Liver (tissue), 3 donors: ENCODE results near the gene HOXA1.

Source experiments
- RAD21 ChIP-seq, 2 donors: IDR thresholded peaks; 2 replicates each; pipeline ENCODE4 v1.6.1; 2016; ENCODE audit warnings: antibody characterized with exemption in 2 of 2, mild to moderate bottlenecking in 2 of 2
- REST ChIP-seq: IDR thresholded peaks from 2 replicates; pipeline ENCODE4 v1.6.1; 2016; ENCODE audit warnings: antibody characterized with exemption, mild to moderate bottlenecking
- TF ChIP-seq, protein P1 (sequence below): fragments of 150-350 bp; IDR thresholded peaks from 2 replicates; pipeline ENCODE4 v1.5.1; 2017; ENCODE audit warnings: improper control_type of control experiment, low read depth, low read length; ENCODE audit not compliant: missing input control
- donor health status: healthy.
- donor health status: healthy.

GRCh38 chr7:27139334-27140125, 43.7 kb upstream of the HOXA1 start:
- TF ChIP-seq REST = no peak
- TF ChIP-seq, protein P1, sequence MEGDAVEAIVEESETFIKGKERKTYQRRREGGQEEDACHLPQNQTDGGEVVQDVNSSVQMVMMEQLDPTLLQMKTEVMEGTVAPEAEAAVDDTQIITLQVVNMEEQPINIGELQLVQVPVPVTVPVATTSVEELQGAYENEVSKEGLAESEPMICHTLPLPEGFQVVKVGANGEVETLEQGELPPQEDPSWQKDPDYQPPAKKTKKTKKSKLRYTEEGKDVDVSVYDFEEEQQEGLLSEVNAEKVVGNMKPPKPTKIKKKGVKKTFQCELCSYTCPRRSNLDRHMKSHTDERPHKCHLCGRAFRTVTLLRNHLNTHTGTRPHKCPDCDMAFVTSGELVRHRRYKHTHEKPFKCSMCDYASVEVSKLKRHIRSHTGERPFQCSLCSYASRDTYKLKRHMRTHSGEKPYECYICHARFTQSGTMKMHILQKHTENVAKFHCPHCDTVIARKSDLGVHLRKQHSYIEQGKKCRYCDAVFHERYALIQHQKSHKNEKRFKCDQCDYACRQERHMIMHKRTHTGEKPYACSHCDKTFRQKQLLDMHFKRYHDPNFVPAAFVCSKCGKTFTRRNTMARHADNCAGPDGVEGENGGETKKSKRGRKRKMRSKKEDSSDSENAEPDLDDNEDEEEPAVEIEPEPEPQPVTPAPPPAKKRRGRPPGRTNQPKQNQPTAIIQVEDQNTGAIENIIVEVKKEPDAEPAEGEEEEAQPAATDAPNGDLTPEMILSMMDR = no peak
- no peak for TF ChIP-seq RAD21 (IDR thresholded peaks at IDR 0.05)
